ENCODE results near the gene PREPL. TPM values are rescaled to one million over a fixed set of nuclear protein-coding genes. Genes with fewer than 3 reads are reported as not detected.

PREPL gene
- total and polyA plus RNA-seq, 2 experiments from 2014 or later: 16.5 to 49.0 TPM

- Histone ChIP-seq H3K36me3 (ENCODE audit: insufficient read depth) (no peaks in the 10 kb centered on the region), H4K20me1 (replicated peaks; ENCODE audit: insufficient read depth) (no peaks in the 10 kb centered on the region), H3K27me3 (ENCODE audit: insufficient read depth) (no peaks in the 10 kb centered on the region), H3K4me3 (no peak overlapping the region), H3K4me2 (no peak overlapping the region), H3K9me2 (ENCODE audit: insufficient read depth) (no peaks in the 10 kb centered on the region), H3F3A (replicated peaks; ENCODE audit: low read depth) (no peaks in the 10 kb centered on the region), H3K79me2 (replicated peaks; ENCODE audit: insufficient read depth) (no peaks in the 10 kb centered on the region), H2AFZ (no peak overlapping the region), H3K4me1 (ENCODE audit: insufficient read depth) (no peaks in the 10 kb centered on the region), H3K27ac (ENCODE audit: low read depth) (no peak overlapping the region)
- TF ChIP-seq ETS1 (IDR thresholded peaks at IDR 0.05): no peak
- TF ChIP-seq REST (IDR thresholded peaks at IDR 0.05; ENCODE audit: unreplicated experiment): no peak
- no peak for TF ChIP-seq EZH2phosphoT487 (IDR thresholded peaks at IDR 0.05; ENCODE audit: unreplicated experiment)
- TF ChIP-seq JUNB (IDR thresholded peaks at IDR 0.05; ENCODE audit: unreplicated experiment): no peak
- no peak for TF ChIP-seq EZH2 (IDR thresholded peaks at IDR 0.05; ENCODE audit: low read depth, unreplicated experiment)
- no peak for TF ChIP-seq NANOG (IDR thresholded peaks at IDR 0.05; ENCODE audit: borderline replicate concordance)
- TF ChIP-seq ZNF114 (CRISPR knock-in tag; IDR thresholded peaks at IDR 0.05): no peak
- no peak for TF ChIP-seq CREB1 (CRISPR knock-in tag; IDR thresholded peaks at IDR 0.05; ENCODE audit: low read depth)
- TF ChIP-seq STAT1 (IDR thresholded peaks at IDR 0.05; ENCODE audit: unreplicated experiment): no peak
- Mint-ChIP-seq H3K4me3 (no peak overlapping the region), H3K9me3 (no peaks in the 10 kb centered on the region), H3K27ac (no peak overlapping the region), H3K4me1 (no peaks in the 10 kb centered on the region; the same call in 1 of the 3 replicates), H3K27me3 (ENCODE audit: insufficient read depth, low read depth, poor library complexity) (peaks cover 6% of the 10 kb centered on the region), H3K36me3 (ENCODE audit: low read depth) (no peaks in the 10 kb centered on the region)
- ATAC-seq (no peak), DNase-seq (ENCODE audit: low spot score) (no peak)
Measured at GRCh38 chr2:44273596-44273995, 87.7 kb downstream of the PREPL start.

- ATAC-seq (no peak), DNase-seq (ENCODE audit: low spot score) (no peak)
- no peaks in the 10 kb centered on the region for H3K9me3 Mint-ChIP-seq
- Histone ChIP-seq H3K4me1 (ENCODE audit: insufficient read depth) (0 out of 2 replicates have a peak, but pooled peaks cover 4% of the 10 kb centered on the region), H3K36me3 (ENCODE audit: insufficient read depth) (no peaks in the 10 kb centered on the region), H3K79me2 (replicated peaks; ENCODE audit: insufficient read depth) (no peaks in the 10 kb centered on the region), H3K27me3 (ENCODE audit: insufficient read depth) (no peaks in the 10 kb centered on the region), H4K20me1 (replicated peaks; ENCODE audit: insufficient read depth) (no peaks in the 10 kb centered on the region), H3K4me2 (no peak overlapping the region), H3K9me2 (ENCODE audit: insufficient read depth) (no peaks in the 10 kb centered on the region), H3F3A (replicated peaks; ENCODE audit: low read depth) (no peaks in the 10 kb centered on the region), H3K27ac (ENCODE audit: low read depth) (no peak overlapping the region), H2AFZ (no peak overlapping the region), H3K4me3 (no peak overlapping the region)
- no peaks in the 10 kb centered on the region for H3K36me3 Mint-ChIP-seq (ENCODE audit: low read depth)
- no peak overlapping the region for H3K27ac Mint-ChIP-seq
- peaks cover 6% of the 10 kb centered on the region for H3K27me3 Mint-ChIP-seq (ENCODE audit: insufficient read depth, low read depth, poor library complexity)
- no peak overlapping the region for H3K4me3 Mint-ChIP-seq
- peaks cover 4% of the 10 kb centered on the region; the same call in 2 of the 3 replicates for H3K4me1 Mint-ChIP-seq
- TF ChIP-seq ETS1 (IDR thresholded peaks at IDR 0.05) (no peak), NANOG (IDR thresholded peaks at IDR 0.05; ENCODE audit: borderline replicate concordance) (no peak), EZH2 (IDR thresholded peaks at IDR 0.05; ENCODE audit: low read depth, unreplicated experiment) (no peak), REST (IDR thresholded peaks at IDR 0.05; ENCODE audit: unreplicated experiment) (no peak), JUNB (IDR thresholded peaks at IDR 0.05; ENCODE audit: unreplicated experiment) (no peak)
Measured at GRCh38 chr2:44273076-44273475, 88.2 kb downstream of the PREPL start.
